WTC11 (cell line): Measurements from ENCODE around the gene ARHGAP10. TPM values are rescaled to one million over a fixed set of nuclear protein-coding genes. Genes with fewer than 3 reads are reported as not detected.
"Not testable (repeated sequence)": the region's sequence is repeated elsewhere in the genome, so short reads cannot be mapped to it uniquely, and the experiment has no call there.

Experiments used
- ATAC-seq: fragments of 200-7000 bp; cut with Tn5 transposase; 2 replicates; pipeline ENCODE4 v1.10.0; 2021; ENCODE audit warnings: mild to moderate bottlenecking, moderate library complexity
- CTCF ChIA-PET: fragments of 300-600 bp; sonication (Branson Sonifier 250); formaldehyde crosslinking; loops from one replicate; lab custom pipeline; 2021; ENCODE audit warnings: antibody characterized with exemption; lab: Charles Lee
- POLR2A ChIA-PET: fragments of 350-600 bp; sonication (Branson Sonifier 250); formaldehyde crosslinking; loops from one replicate; lab custom pipeline; 2021; ENCODE audit warnings: antibody characterized with exemption; lab: Charles Lee
- DNase-seq: peaks from one replicate; pipeline ENCODE4 v3.0.0; 2021; ENCODE audit warnings: low spot score
- H3K27ac Mint-ChIP-seq: 2 replicates; pipeline ENCODE4 v1.8.0; 2021; ENCODE audit warnings: mixed read lengths
- H3K27me3 Mint-ChIP-seq: 2 replicates; pipeline ENCODE4 v1.8.0; 2021; ENCODE audit warnings: low read depth, mild to moderate bottlenecking, moderate library complexity, mixed read lengths
- H3K36me3 Mint-ChIP-seq: 2 replicates; pipeline ENCODE4 v1.8.0; 2021; ENCODE audit warnings: mixed read lengths
- H3K4me1 Mint-ChIP-seq: 2 replicates; pipeline ENCODE4 v1.8.0; 2022; ENCODE audit warnings: mixed read lengths
- H3K4me3 Mint-ChIP-seq: 2 replicates; pipeline ENCODE4 v1.8.0; 2021; ENCODE audit warnings: mild to moderate bottlenecking, moderate library complexity, mixed read lengths
- H3K9me3 Mint-ChIP-seq: 2 replicates; pipeline ENCODE4 v1.8.0; 2021; ENCODE audit warnings: mixed read lengths
- CBFB ChIP-seq: sonication (generic); formaldehyde crosslinking; IDR thresholded peaks from 2 replicates; pipeline ENCODE4 v1.8.1; 2022; ENCODE audit warnings: mild to moderate bottlenecking, low read depth, missing genetic modification reagents
- CDX4 ChIP-seq: fragments of 250-450 bp; sonication (Bioruptor Pico); IDR thresholded peaks from 2 replicates; pipeline ENCODE4 v1.9.0; 2021; ENCODE audit warnings: moderate library complexity, mild to moderate bottlenecking, inconsistent platforms, borderline replicate concordance
- CTCF ChIP-seq: fragments of 200-600 bp; IDR thresholded peaks from 2 replicates; pipeline ENCODE4 v1.8.0; 2022; ENCODE audit warnings: antibody characterized with exemption
- ELF4 ChIP-seq: sonication (generic); formaldehyde crosslinking; IDR thresholded peaks from 2 replicates; pipeline ENCODE4 v1.8.1; 2022; ENCODE audit warnings: low read depth, mild to moderate bottlenecking, moderate library complexity, missing genetic modification reagents
- IRF2 ChIP-seq: sonication (generic); formaldehyde crosslinking; IDR thresholded peaks from 2 replicates; pipeline ENCODE4 v1.8.0; 2022; ENCODE audit warnings: low read depth, missing genetic modification reagents, borderline replicate concordance
- JAZF1 ChIP-seq: fragments of 250-450 bp; sonication (Bioruptor Pico); IDR thresholded peaks from 2 replicates; pipeline ENCODE4 v1.9.0; 2021; ENCODE audit warnings: moderate library complexity, mild to moderate bottlenecking, inconsistent platforms
- MYBL2 ChIP-seq: sonication (generic); formaldehyde crosslinking; IDR thresholded peaks from 2 replicates; pipeline ENCODE4 v1.8.1; 2023; ENCODE audit warnings: mild to moderate bottlenecking, moderate library complexity, missing genetic modification reagents
- TEAD1 ChIP-seq: sonication (generic); formaldehyde crosslinking; IDR thresholded peaks from 2 replicates; pipeline ENCODE4 v1.8.0; 2022; ENCODE audit warnings: mild to moderate bottlenecking, missing genetic modification reagents
- ZBTB43 ChIP-seq: sonication (generic); formaldehyde crosslinking; IDR thresholded peaks from 2 replicates; pipeline ENCODE4 v1.8.1; 2023; ENCODE audit warnings: mild to moderate bottlenecking, missing genetic modification reagents
- ZNF425 ChIP-seq: fragments of 250-450 bp; sonication (Bioruptor Pico); conservative IDR thresholded peaks from 2 replicates; pipeline ENCODE4 v1.9.0; 2021; ENCODE audit warnings: mild to moderate bottlenecking
- ZNF512 ChIP-seq: sonication (generic); formaldehyde crosslinking; IDR thresholded peaks from 2 replicates; pipeline ENCODE4 v1.8.1; 2022; ENCODE audit warnings: missing genetic modification reagents, borderline replicate concordance
- total RNA-seq: library from RNA; stranded (reverse); gene quantifications from 3 replicates; pipeline ENCODE4 v1.2.3, GENCODE V29; 2021
- TF ChIP-seq, protein P1 (sequence below): fragments of 250-450 bp; sonication (Bioruptor Pico); IDR thresholded peaks from 2 replicates; pipeline ENCODE4 v1.9.0; 2021; ENCODE audit warnings: mild to moderate bottlenecking
- TF ChIP-seq, protein P2 (sequence below): sonication (generic); formaldehyde crosslinking; IDR thresholded peaks from 2 replicates; pipeline ENCODE4 v1.8.1; 2023; ENCODE audit warnings: mild to moderate bottlenecking, missing genetic modification reagents, borderline replicate concordance

Gene ARHGAP10
- total RNA-seq, 1 experiment from 2014 or later: 9.6 TPM

DNA sequence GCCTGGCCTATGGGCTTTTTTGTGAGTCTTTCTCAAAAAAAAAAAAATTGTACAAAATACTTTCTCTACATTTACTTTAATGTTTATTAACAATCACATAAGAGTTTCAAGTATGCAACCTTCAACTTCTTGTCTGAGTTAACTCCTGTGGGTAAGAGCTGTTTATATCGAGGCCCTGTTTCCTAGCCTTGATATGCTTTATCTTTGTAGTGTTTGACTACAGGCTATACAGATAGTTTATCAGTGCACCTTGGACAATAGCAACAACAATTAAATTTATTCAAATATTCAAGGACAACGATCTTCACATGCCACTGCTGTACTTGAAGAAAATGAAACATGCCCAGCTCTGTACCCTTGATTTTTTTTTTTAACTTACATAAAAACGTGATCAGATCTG is 178.4 kb downstream of the ARHGAP10 start:
- Mint-ChIP-seq H3K9me3 (peaks cover 13% of the 10 kb centered on the region), H3K4me3 (no peak overlapping the region), H3K27me3 (no peaks in the 10 kb centered on the region), H3K27ac (no peak overlapping the region), H3K4me1 (peaks cover 12% of the 10 kb centered on the region), H3K36me3 (peaks cover 10% of the 10 kb centered on the region)
- ChIA-PET POLR2A (no interaction called here), CTCF (no interaction called here)
- no peak for TF ChIP-seq IRF2 (CRISPR knock-in tag)
- TF ChIP-seq, protein P1, sequence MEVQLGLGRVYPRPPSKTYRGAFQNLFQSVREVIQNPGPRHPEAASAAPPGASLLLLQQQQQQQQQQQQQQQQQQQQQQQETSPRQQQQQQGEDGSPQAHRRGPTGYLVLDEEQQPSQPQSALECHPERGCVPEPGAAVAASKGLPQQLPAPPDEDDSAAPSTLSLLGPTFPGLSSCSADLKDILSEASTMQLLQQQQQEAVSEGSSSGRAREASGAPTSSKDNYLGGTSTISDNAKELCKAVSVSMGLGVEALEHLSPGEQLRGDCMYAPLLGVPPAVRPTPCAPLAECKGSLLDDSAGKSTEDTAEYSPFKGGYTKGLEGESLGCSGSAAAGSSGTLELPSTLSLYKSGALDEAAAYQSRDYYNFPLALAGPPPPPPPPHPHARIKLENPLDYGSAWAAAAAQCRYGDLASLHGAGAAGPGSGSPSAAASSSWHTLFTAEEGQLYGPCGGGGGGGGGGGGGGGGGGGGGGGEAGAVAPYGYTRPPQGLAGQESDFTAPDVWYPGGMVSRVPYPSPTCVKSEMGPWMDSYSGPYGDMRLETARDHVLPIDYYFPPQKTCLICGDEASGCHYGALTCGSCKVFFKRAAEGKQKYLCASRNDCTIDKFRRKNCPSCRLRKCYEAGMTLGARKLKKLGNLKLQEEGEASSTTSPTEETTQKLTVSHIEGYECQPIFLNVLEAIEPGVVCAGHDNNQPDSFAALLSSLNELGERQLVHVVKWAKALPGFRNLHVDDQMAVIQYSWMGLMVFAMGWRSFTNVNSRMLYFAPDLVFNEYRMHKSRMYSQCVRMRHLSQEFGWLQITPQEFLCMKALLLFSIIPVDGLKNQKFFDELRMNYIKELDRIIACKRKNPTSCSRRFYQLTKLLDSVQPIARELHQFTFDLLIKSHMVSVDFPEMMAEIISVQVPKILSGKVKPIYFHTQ (CRISPR knock-in tag): no peak
- no peak for TF ChIP-seq JAZF1 (CRISPR knock-in tag)
- ATAC-seq (no peak), DNase-seq (no peak)

DNA sequence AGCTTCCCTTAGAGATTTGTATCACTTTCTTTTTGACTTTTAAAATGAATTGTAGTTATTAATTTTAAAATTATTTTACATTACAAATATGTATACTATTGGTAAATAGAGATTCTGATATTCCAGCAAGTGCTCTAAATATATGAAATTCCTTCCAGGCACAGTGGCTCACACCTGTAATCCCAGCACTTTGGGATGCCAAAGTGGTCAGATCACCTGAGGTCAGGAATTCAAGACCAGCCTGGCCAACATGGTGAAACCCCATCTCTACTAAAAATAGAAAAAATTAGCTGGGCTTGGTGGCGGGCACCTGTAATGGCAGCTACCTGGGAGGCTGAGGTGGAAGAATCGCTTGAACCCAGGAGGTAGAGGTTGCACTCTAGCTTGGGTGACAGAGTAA is 180.2 kb downstream of the ARHGAP10 start:
- ATAC-seq, H3K4me3 Mint-ChIP-seq, H3K27me3 Mint-ChIP-seq, DNase-seq, H3K27ac Mint-ChIP-seq, H3K36me3 Mint-ChIP-seq, H3K9me3 Mint-ChIP-seq: not testable (repeated sequence)
- POLR2A ChIA-PET: interaction anchor here (0.6 kb wide), 1 partner anchor 795 kb away, joined by 3 read pairs; no protein-coding TSS in a partner anchor
- H3K4me1 Mint-ChIP-seq: peaks cover 15% of the 10 kb centered on the region
- CTCF ChIA-PET: interaction anchor here (0.8 kb wide), 1 partner anchor 71 kb away, joined by 3 read pairs; no protein-coding TSS in a partner anchor

DNA sequence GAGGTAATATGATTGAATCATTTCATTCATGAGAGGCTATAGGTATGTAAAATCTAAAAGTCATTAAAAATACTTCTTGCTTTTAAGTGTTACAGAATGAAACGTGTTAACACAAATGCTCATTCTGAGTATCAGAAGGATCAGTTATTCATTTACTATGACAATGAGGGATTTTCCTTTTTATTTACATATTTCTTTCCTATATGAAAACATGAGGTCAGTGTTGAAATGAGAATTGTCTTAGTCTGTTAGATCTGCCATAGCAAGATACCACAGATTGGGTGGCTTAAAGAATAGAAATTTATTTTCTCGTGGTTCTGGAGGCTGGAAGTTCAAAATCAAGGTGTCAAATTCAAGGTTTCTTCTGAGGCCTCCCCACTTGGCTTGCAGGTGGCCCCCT is 181.2 kb downstream of the ARHGAP10 start:
- peaks cover 16% of the 10 kb centered on the region for H3K4me1 Mint-ChIP-seq
- H3K27me3 Mint-ChIP-seq: no peaks in the 10 kb centered on the region
- POLR2A ChIA-PET: no interaction called here
- no peak overlapping the region for H3K27ac Mint-ChIP-seq
- TF ChIP-seq CBFB (CRISPR knock-in tag): no peak
- TF ChIP-seq, all 79 proteins: peak for 0
- ATAC-seq: no peak
- DNase-seq: no peak
- no peak overlapping the region for H3K4me3 Mint-ChIP-seq
- CTCF ChIA-PET: no interaction called here
- peaks cover 6% of the 10 kb centered on the region for H3K36me3 Mint-ChIP-seq
- H3K9me3 Mint-ChIP-seq: peaks cover 9% of the 10 kb centered on the region; the same call in 1 of the 2 replicates

- Mint-ChIP-seq H3K4me3 (no peak overlapping the region), H3K4me1 (0 out of 2 replicates have a peak, but pooled peaks cover 4% of the 10 kb centered on the region), H3K9me3 (no peaks in the 10 kb centered on the region), H3K27me3 (no peaks in the 10 kb centered on the region), H3K27ac (no peak overlapping the region), H3K36me3 (no peaks in the 10 kb centered on the region)
- ChIA-PET POLR2A (no interaction called here), CTCF (interaction anchor here (0.8 to 0.9 kb wide), 2 partner anchors 49 to 140 kb away, joined by 3 read pairs; no protein-coding TSS in a partner anchor)
- ATAC-seq (no peak), DNase-seq (no peak)
- TF ChIP-seq CTCF (no peak), ELF4 (no peak), ZBTB43 (CRISPR knock-in tag) (no peak), CDX4 (CRISPR knock-in tag) (no peak), ZNF425 (no peak), ZNF512 (CRISPR knock-in tag) (no peak), MYBL2 (CRISPR knock-in tag) (no peak), TEAD1 (CRISPR knock-in tag) (no peak)
- TF ChIP-seq, protein P2, sequence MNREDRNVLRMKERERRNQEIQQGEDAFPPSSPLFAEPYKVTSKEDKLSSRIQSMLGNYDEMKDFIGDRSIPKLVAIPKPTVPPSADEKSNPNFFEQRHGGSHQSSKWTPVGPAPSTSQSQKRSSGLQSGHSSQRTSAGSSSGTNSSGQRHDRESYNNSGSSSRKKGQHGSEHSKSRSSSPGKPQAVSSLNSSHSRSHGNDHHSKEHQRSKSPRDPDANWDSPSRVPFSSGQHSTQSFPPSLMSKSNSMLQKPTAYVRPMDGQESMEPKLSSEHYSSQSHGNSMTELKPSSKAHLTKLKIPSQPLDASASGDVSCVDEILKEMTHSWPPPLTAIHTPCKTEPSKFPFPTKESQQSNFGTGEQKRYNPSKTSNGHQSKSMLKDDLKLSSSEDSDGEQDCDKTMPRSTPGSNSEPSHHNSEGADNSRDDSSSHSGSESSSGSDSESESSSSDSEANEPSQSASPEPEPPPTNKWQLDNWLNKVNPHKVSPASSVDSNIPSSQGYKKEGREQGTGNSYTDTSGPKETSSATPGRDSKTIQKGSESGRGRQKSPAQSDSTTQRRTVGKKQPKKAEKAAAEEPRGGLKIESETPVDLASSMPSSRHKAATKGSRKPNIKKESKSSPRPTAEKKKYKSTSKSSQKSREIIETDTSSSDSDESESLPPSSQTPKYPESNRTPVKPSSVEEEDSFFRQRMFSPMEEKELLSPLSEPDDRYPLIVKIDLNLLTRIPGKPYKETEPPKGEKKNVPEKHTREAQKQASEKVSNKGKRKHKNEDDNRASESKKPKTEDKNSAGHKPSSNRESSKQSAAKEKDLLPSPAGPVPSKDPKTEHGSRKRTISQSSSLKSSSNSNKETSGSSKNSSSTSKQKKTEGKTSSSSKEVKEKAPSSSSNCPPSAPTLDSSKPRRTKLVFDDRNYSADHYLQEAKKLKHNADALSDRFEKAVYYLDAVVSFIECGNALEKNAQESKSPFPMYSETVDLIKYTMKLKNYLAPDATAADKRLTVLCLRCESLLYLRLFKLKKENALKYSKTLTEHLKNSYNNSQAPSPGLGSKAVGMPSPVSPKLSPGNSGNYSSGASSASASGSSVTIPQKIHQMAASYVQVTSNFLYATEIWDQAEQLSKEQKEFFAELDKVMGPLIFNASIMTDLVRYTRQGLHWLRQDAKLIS (CRISPR knock-in tag): no peak
Measured at GRCh38 chr4:147916351-147916750, 184.5 kb downstream of the ARHGAP10 start.
